Measurements from ENCODE around the gene CARD9.

The CARD9 gene

DNA sequence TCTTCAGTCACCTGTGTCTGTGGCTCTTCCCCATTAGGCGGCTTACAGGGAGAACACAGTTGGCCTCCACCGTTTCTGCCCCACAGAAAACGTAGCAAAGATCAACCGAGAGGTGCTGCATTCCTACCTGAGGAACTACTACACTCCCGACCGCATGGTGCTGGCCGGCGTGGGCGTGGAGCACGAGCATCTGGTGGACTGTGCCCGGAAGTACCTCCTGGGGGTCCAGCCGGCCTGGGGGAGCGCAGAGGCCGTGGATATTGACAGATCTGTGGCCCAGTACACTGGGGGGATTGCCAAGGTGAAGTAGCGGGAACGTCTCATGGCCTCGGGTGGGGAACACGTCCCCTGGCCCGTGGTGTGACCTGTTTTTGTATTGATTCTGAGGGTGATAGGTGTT is 43.4 kb upstream of the CARD9 start:
- Histone ChIP-seq H3K36me3 (ENCODE audit: control insufficient read depth, insufficient read depth, low read length) (peaks cover 44% of the 10 kb centered on the region), H3K4me3 (replicated peaks; ENCODE audit: low read depth, low read length) (no peak overlapping the region), H3K27me3 (replicated peaks; ENCODE audit: control insufficient read depth, insufficient read depth, low read length) (no peaks in the 10 kb centered on the region)
- TF ChIP-seq, protein P1, sequence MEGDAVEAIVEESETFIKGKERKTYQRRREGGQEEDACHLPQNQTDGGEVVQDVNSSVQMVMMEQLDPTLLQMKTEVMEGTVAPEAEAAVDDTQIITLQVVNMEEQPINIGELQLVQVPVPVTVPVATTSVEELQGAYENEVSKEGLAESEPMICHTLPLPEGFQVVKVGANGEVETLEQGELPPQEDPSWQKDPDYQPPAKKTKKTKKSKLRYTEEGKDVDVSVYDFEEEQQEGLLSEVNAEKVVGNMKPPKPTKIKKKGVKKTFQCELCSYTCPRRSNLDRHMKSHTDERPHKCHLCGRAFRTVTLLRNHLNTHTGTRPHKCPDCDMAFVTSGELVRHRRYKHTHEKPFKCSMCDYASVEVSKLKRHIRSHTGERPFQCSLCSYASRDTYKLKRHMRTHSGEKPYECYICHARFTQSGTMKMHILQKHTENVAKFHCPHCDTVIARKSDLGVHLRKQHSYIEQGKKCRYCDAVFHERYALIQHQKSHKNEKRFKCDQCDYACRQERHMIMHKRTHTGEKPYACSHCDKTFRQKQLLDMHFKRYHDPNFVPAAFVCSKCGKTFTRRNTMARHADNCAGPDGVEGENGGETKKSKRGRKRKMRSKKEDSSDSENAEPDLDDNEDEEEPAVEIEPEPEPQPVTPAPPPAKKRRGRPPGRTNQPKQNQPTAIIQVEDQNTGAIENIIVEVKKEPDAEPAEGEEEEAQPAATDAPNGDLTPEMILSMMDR (IDR thresholded peaks at IDR 0.05; ENCODE audit: insufficient read depth, low read length, poor library complexity, severe bottlenecking): no peak
- no peak for DNase-seq (ENCODE audit: extremely low read depth, insufficient read length)

DNA sequence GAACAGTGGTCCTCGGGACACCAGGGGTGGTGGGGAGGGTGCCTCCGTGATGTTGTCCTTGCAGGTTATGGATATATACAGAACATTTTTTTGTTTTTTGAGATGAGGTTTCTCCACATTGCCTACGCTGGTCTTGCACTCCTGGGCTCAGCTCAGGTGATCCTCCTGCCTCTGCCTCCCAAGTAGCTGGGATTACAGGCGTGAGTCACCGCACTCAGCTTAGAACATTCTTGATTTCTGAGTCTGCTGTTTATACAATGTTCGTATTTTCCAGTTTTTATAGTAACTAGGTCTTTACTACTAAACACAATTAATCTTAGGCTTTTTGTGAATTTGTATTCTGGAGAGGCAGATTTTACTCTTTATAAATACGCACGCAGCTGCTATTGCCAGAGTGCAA is 43.0 kb upstream of the CARD9 start:
- Histone ChIP-seq H3K36me3 (ENCODE audit: control insufficient read depth, insufficient read depth, low read length) (peaks cover 42% of the 10 kb centered on the region), H3K4me3 (replicated peaks; ENCODE audit: low read depth, low read length) (no peak overlapping the region), H3K27me3 (replicated peaks; ENCODE audit: control insufficient read depth, insufficient read depth, low read length) (no peaks in the 10 kb centered on the region)
- TF ChIP-seq, protein P1 (IDR thresholded peaks at IDR 0.05; ENCODE audit: insufficient read depth, low read length, poor library complexity, severe bottlenecking): no peak
- DNase-seq (ENCODE audit: extremely low read depth, insufficient read length): no peak

DNA sequence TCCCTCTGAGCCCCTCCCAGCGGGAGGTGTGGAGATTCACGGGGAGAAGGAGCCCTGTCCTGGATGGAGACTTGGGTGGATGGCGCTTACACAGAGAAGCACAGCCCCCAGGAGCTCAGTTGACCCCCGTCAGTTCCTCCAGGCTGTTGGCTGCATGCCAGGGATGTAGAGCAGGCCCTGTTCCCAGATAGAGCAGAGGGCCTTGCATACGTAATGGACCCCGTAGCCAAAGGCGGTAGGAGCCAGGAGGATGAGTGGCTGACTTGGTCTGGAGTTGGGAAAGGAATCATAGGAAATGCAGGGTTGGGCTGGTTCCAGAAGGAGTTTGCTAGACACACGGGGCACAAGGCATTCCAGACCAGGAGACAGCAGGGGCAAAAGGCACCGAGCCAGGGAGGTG is 39.5 kb upstream of the CARD9 start:
- Histone ChIP-seq H3K36me3 (ENCODE audit: control insufficient read depth, insufficient read depth, low read length) (peaks cover 31% of the 10 kb centered on the region), H3K4me3 (replicated peaks; ENCODE audit: low read depth, low read length) (no peak overlapping the region), H3K27me3 (replicated peaks; ENCODE audit: control insufficient read depth, insufficient read depth, low read length) (no peaks in the 10 kb centered on the region)
- TF ChIP-seq, protein P1 (IDR thresholded peaks at IDR 0.05; ENCODE audit: insufficient read depth, low read length, poor library complexity, severe bottlenecking): no peak
- no peak for DNase-seq (ENCODE audit: extremely low read depth, insufficient read length)

DNA sequence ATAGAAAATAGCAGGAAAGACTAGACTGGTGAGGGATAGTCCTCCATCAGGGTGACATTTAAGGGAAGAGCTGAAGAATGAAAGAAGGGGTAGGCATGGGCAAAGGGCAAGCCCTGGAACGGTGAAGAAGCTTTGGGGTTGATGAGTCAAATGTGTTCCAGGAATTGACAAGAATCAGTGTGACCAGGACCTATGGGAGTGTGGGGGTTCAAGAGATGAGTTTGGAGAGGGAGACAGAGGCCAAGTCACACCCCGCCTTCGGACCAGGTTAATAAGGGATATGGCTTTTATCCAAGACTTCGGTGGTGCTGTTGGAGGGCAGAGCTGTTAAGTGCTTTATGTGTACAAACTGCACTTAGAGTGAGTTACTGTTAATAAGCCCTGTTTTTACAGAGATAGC is 37.9 kb upstream of the CARD9 start:
- TF ChIP-seq, protein P1 (IDR thresholded peaks at IDR 0.05; ENCODE audit: insufficient read depth, low read length, poor library complexity, severe bottlenecking): no peak
- peak overlapping the region; percentile 90 for H3K4me3 ChIP-seq (replicated peaks; ENCODE audit: low read depth, low read length)
- H3K36me3 ChIP-seq (ENCODE audit: control insufficient read depth, insufficient read depth, low read length): peaks cover 34% of the 10 kb centered on the region
- DNase-seq (ENCODE audit: extremely low read depth, insufficient read length): no peak
- H3K27me3 ChIP-seq (replicated peaks; ENCODE audit: control insufficient read depth, insufficient read depth, low read length): no peaks in the 10 kb centered on the region

DNA sequence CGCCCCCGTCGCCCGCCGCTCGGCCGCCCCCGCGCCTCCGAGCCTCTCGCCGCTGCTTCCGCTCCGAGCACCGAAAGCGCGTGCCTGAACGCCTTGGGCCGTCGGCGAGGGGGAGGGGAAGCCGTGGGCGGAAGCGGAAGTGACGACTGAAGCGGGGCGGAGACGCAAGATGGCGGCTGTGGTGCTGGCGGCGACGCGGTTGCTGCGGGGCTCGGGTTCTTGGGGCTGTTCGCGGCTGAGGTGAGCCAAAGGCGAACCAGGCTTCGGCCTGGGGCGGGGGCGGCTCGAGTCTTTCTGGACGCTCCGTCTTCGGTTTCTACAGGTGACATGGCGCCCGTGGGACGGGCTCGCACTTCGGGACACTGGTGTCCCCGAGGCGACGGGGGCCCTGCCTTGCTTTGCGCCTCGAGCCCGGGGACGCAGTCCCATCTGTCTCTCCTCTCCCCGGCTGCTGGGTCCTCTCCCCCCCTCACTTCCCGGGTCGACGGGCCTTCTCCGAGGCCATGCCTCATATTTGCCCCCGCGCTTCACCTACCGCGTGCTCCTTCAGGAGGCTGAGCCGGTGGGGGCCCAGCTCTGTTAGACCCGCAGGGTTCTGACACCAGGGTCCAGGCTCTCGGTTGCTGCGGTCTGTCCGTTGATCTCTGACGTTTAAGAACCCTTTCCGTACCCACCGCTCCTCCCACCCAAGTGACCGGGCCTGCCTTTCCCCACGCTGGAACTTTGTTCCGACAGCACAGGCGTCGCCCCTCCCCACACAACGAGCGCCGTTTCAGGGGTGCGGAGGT is 37.2 kb upstream of the CARD9 start, which contains the start of the genes ENTR1 and PMPCA:
Gene ENTR1, minus strand, starts transcription at position 115 of the 788 bp plus-strand sequence. CDS start 217 bp downstream, outside the sequence.
Gene PMPCA, plus strand, starts transcription at position 159 of the 788 bp plus-strand sequence. Its CDS starts 11 bp downstream, at position 170.
- Histone ChIP-seq H3K27me3 (replicated peaks; ENCODE audit: control insufficient read depth, insufficient read depth, low read length) (no peaks in the 10 kb centered on the region), H3K36me3 (ENCODE audit: control insufficient read depth, insufficient read depth, low read length) (peaks cover 30% of the 10 kb centered on the region), H3K4me3 (replicated peaks; ENCODE audit: low read depth, low read length) (peak within 1 kb of the TSS; percentile 90)
- peak; percentile 93 for DNase-seq (ENCODE audit: extremely low read depth, insufficient read length)
- TF ChIP-seq, protein P1 (IDR thresholded peaks at IDR 0.05; ENCODE audit: insufficient read depth, low read length, poor library complexity, severe bottlenecking): no peak
